Lung (tissue), 12 donors: ENCODE measurements around the gene MRPL1. TPM values are rescaled to one million over a fixed set of nuclear protein-coding genes. Genes with fewer than 3 reads are reported as not detected.

Experiments
- ATAC-seq: fragments of 200-7000 bp; cut with Tn5 transposase; one replicate; pipeline ENCODE4 v1.9.1; 2020; ENCODE audit warnings: moderate number of reproducible peaks; ENCODE audit not compliant: insufficient read depth, low FRiP score
- DNase-seq, 3 donors: peaks; one replicate each; pipeline ENCODE4 v3.0.0-alpha.2; 2013 to 2017
- H3K27ac ChIP-seq, 2 donors: one replicate each; pipeline ENCODE4 v1.5.1; 2013; ENCODE audit warnings: mild to moderate bottlenecking in 2 of 2, moderate library complexity in 2 of 2, control low read depth in 1 of 2, inconsistent platforms in 1 of 2, low read depth in 1 of 2, low read length in 1 of 2
- H3K27me3 ChIP-seq, 3 donors: one replicate each; pipeline ENCODE4 v1.5.1; 2013; ENCODE audit warnings: low read length in 2 of 3; ENCODE audit not compliant: control insufficient read depth in 3 of 3, insufficient read depth in 3 of 3
- H3K36me3 ChIP-seq, 4 donors: one replicate each; pipeline ENCODE4 v1.5.1; 2013; ENCODE audit warnings: low read length in 4 of 4, mild to moderate bottlenecking in 1 of 4, moderate library complexity in 1 of 4; ENCODE audit not compliant: control insufficient read depth in 4 of 4, insufficient read depth in 4 of 4
- H3K4me1 ChIP-seq, 5 donors: one replicate each; pipeline ENCODE4 v1.5.1; 2013; ENCODE audit warnings: low read length in 5 of 5, mild to moderate bottlenecking in 2 of 5, moderate library complexity in 1 of 5; ENCODE audit not compliant: control insufficient read depth in 5 of 5, insufficient read depth in 5 of 5
- H3K4me3 ChIP-seq: one replicate; pipeline ENCODE4 v1.5.1; 2013; ENCODE audit warnings: mild to moderate bottlenecking, control low read depth, moderate library complexity
- H3K9ac ChIP-seq, 2 donors: one replicate each; pipeline ENCODE4 v1.5.1; 2013; ENCODE audit warnings: low read length in 2 of 2, control low read depth in 1 of 2; ENCODE audit not compliant: insufficient read depth in 1 of 2
- H3K9me3 ChIP-seq, 4 donors: one replicate each; pipeline ENCODE4 v1.5.1; 2013; ENCODE audit warnings: low read length in 3 of 4, mild to moderate bottlenecking in 1 of 4, moderate library complexity in 1 of 4; ENCODE audit not compliant: control insufficient read depth in 4 of 4, insufficient read depth in 3 of 4
- CTCF ChIP-seq: IDR thresholded peaks from 2 replicates; pipeline ENCODE4 v1.5.1; 2012; ENCODE audit warnings: mild to moderate bottlenecking; ENCODE audit errors: control extremely low read depth, extremely low read depth
- WGBS, 2 donors: extraction: QIAGEN DNeasy Blood & Tissue Kit; methylation state at CpG; one replicate each; pipeline ENCODE4 v1.1.7; 2013; 5-methylcytosine and 5-hydroxymethylcytosine counted together
- polyA plus RNA-seq, 2 donors: library from polyadenylated mRNA; stranded (reverse); fragments of 200-250 nt; gene quantifications; one replicate each; pipeline ENCODE4 v1.2.1, GENCODE V29; 2013
- total RNA-seq, 2 donors: library from RNA; depleted of rRNA in 1 of 2; stranded (reverse); fragments of >200 nt in 1 of 2; gene quantifications; one replicate each; pipeline ENCODE4 v1.2.1, GENCODE V29; 2014 to 2021
- donor health status: control.
- donor health status: control.
- donor health status: Bipolar disorder and iron deficiency.
- donor health status: healthy.
- donor health status: DM: yes; HTN: yes; CAD: no.

Gene MRPL1
- total and polyA plus RNA-seq, 4 donors: 19.9 to 45.4 (median 26.1) TPM

- no peaks in the 10 kb centered on the region for H3K4me1 ChIP-seq
- no peak for ATAC-seq
- no peak for TF ChIP-seq CTCF
- no peak overlapping the region for H3K27ac ChIP-seq
- WGBS, 2 donors: 62% methylated on average over 1 of the region's 1 CpG
- H3K9ac ChIP-seq: no peak overlapping the region
- H3K4me3 ChIP-seq: no peak overlapping the region
- H3K9me3 ChIP-seq: no peaks in the 10 kb centered on the region
- H3K27me3 ChIP-seq: no peaks in the 10 kb centered on the region
- no peak for DNase-seq
- H3K36me3 ChIP-seq: peaks cover 0 to 5% (median 4%) of the 10 kb centered on the region in 4 donors
Observed at GRCh38 chr4:77899607-77900006, 37.0 kb downstream of the MRPL1 start.

- H3K27me3 ChIP-seq: no peaks in the 10 kb centered on the region
- 97 to 98% methylated on average over 1 of the region's 1 CpG for WGBS, 2 donors
- H3K4me1 ChIP-seq: no peaks in the 10 kb centered on the region
- H3K36me3 ChIP-seq: peaks cover 0 to 4% (median 2%) of the 10 kb centered on the region in 4 donors
- H3K9ac ChIP-seq: no peak overlapping the region
- H3K9me3 ChIP-seq: no peaks in the 10 kb centered on the region
- ATAC-seq: no peak
- DNase-seq: no peak
- no peak for TF ChIP-seq CTCF
- no peak overlapping the region for H3K27ac ChIP-seq
- no peak overlapping the region for H3K4me3 ChIP-seq
Observed at GRCh38 chr4:77903186-77903585, 40.6 kb downstream of the MRPL1 start.

- DNase-seq (no peak), ATAC-seq (no peak)
- Histone ChIP-seq H3K4me1 (no peaks in the 10 kb centered on the region), H3K9ac (no peak overlapping the region), H3K4me3 (no peak overlapping the region), H3K9me3 (no peaks in the 10 kb centered on the region), H3K27ac (no peak overlapping the region), H3K36me3 (peaks cover 2 to 8% (median 6%) of the 10 kb centered on the region in 4 donors), H3K27me3 (no peaks in the 10 kb centered on the region)
- TF ChIP-seq CTCF: no peak
Observed at GRCh38 chr4:77905651-77906263, 43.1 kb downstream of the MRPL1 start.

GRCh38 chr4:77910676-77911075 lies 48.0 kb downstream of the MRPL1 start:
- peaks cover 3 to 11% (median 8%) of the 10 kb centered on the region in 4 donors for H3K36me3 ChIP-seq

More at GRCh38 chr4:77910676-77911075, 48.0 kb downstream of the MRPL1 start:
- no peak overlapping the region for H3K9ac ChIP-seq
- no peaks in the 10 kb centered on the region for H3K4me1 ChIP-seq
- no peak for DNase-seq
- no peak for TF ChIP-seq CTCF
- no peak for ATAC-seq
- no peaks in the 10 kb centered on the region for H3K9me3 ChIP-seq
- no peak overlapping the region for H3K4me3 ChIP-seq
- H3K27ac ChIP-seq: no peak overlapping the region
- H3K27me3 ChIP-seq: no peaks in the 10 kb centered on the region
